Caki2 (cell line): ENCODE data around the gene FOXRED2. TPM values are rescaled to one million over a fixed set of nuclear protein-coding genes. Genes with fewer than 3 reads are reported as not detected.

Experiments used
- DNase-seq: peaks from one replicate; pipeline ENCODE4 v3.0.0-alpha.2; 2015; ENCODE audit warnings: low read depth
- in situ Hi-C: cut with HindIII; loops from 2 replicates; pipeline ENCODE4 v1.10.0; 2016; ENCODE audit warnings: low sequenced_read_pairs, low pct_unique_long_range_greater_than_20kb, mixed read lengths
- total RNA-seq: library from RNA; depleted of rRNA; stranded (reverse); fragments of >200 nt; shearing (Covaris generic); gene quantifications from 2 replicates; pipeline ENCODE4 v1.2.3, GENCODE V29; 2014; ENCODE audit warnings: low replicate concordance

Gene FOXRED2
- total RNA-seq, 1 experiment from 2014 or later: 29.5 TPM

GRCh38 chr22:36480941-36481392, 25.9 kb downstream of the FOXRED2 start:
- in situ Hi-C loops: no loop called here
- no peak for DNase-seq

- no peak for DNase-seq
- in situ Hi-C loops: no loop called here
These were observed 27.9 kb downstream of the FOXRED2 start for GRCh38 chr22:36478966-36479365.

GRCh38 chr22:36475341-36475740, 31.5 kb downstream of the FOXRED2 start:
- in situ Hi-C loops: no loop called here
- no peak for DNase-seq

GRCh38 chr22:36472689-36473088, 34.2 kb downstream of the FOXRED2 start:
- in situ Hi-C loops: no loop called here
- no peak for DNase-seq

- in situ Hi-C loops: no loop called here
- no peak for DNase-seq
These were observed 35.5 kb downstream of the FOXRED2 start for GRCh38 chr22:36471341-36471821.

GRCh38 chr22:36470994-36471331, 35.9 kb downstream of the FOXRED2 start:
- in situ Hi-C loops: no loop called here
- DNase-seq: no peak

- in situ Hi-C loops: no loop called here
- peak; percentile 71 for DNase-seq
These were observed 36.5 kb downstream of the FOXRED2 start for GRCh38 chr22:36470162-36470993.

GRCh38 chr22:36469094-36469710, 37.6 kb downstream of the FOXRED2 start:
- in situ Hi-C loops: no loop called here
- DNase-seq: no peak

- peak; percentile 82 for DNase-seq
- in situ Hi-C loops: no loop called here
These were observed 38.9 kb downstream of the FOXRED2 start for GRCh38 chr22:36467946-36468345.

- in situ Hi-C loops: no loop called here
- peak; percentile 56 for DNase-seq
These were observed 39.6 kb downstream of the FOXRED2 start for GRCh38 chr22:36467042-36467810.

GRCh38 chr22:36466258-36466657, 40.6 kb downstream of the FOXRED2 start:
- in situ Hi-C loops: no loop called here
- no peak for DNase-seq

- DNase-seq: peak; percentile 94
- in situ Hi-C loops: no loop called here
These were observed 41.4 kb downstream of the FOXRED2 start for GRCh38 chr22:36465232-36466021.

GRCh38 chr22:36464715-36465231, 42.1 kb downstream of the FOXRED2 start:
- DNase-seq: no peak
- in situ Hi-C loops: no loop called here

GRCh38 chr22:36463783-36464184, 43.1 kb downstream of the FOXRED2 start:
- no peak for DNase-seq
- in situ Hi-C loops: no loop called here

GRCh38 chr22:36461665-36462649, 44.9 kb downstream of the FOXRED2 start:
- in situ Hi-C loops: no loop called here
- DNase-seq: peak; percentile 96

- no peak for DNase-seq
- in situ Hi-C loops: no loop called here
These were observed 46.6 kb downstream of the FOXRED2 start for GRCh38 chr22:36460202-36460601.
